GM19099 (cell line): ENCODE results near the gene NXN.
A peak's percentile ranks its signal among the peaks of the same experiment; 100 is the strongest.

ENCODE experiments used
- POLR2A ChIP-seq: IDR thresholded peaks from 3 replicates; pipeline ENCODE4 v1.6.1; 2011; ENCODE audit warnings: low read depth; ENCODE audit not compliant: insufficient read length; ENCODE audit errors: extremely low read depth

Gene NXN

DNA sequence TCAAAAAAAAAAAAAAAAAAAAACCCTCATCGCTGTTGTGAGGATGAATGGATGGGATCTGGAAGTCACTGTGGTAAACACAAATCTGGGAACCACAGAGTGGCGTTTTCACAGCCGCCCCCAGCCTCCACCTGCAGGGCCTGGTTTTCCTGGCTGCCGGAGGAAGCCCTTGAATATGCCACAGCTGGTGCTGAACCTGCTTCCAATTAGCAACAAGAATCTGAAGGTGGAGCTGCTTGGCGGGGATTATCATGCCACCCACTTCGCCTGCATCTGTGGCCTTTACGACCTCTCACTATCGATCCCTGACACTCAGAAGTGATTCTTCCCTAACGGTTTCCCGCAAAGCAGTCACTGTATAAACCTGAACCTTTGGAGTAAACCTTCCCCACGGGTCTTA lies 181.3 kb downstream of the NXN start:
- no peak for TF ChIP-seq POLR2A

- TF ChIP-seq POLR2A, result no peak
Measured at GRCh38 chr17:797236-797840, 182.2 kb downstream of the NXN start.

DNA sequence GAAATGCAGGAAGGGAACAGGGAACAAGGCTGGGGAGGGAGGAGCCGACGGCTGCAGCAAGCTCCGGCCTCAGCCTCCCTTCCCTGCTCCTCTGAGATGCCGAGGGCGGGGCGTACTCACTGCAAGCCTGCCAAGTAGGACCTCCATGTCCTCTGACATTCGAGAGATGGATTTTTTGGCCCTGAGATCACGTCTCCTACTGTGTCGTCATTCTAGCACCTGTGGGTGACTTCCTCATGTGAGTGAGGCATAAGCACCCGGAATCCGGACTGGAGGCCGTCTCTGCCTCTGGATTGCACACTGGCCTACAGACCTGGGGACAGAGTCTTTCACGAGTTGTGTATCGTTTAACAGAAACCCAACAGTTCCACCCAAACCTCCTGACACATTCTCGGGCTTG lies 183.0 kb downstream of the NXN start:
- no peak for TF ChIP-seq POLR2A

GRCh38 chr17:795721-796120 lies 183.9 kb downstream of the NXN start:
- TF ChIP-seq POLR2A, result no peak

DNA sequence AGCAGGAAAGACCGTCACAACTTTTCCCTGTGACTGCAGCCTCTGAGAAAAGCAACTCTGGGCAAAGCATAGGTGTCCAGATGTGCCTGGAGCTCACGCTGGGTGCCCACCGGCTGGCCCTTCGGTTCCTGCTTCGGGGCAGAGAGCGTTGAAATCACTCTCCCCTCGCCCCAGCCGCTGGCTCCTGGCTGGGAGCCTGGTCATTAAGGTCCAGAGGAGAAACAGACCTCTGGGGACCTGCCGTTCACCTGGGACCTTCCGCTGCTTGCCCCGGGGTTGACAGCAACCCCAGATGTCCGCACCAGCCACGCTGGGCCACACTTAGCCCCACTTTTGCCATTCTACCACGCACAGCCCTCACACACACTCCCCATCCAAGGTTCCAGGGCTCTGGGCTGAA lies 184.3 kb downstream of the NXN start:
- TF ChIP-seq POLR2A, result no peak

GRCh38 chr17:794876-795275 lies 184.7 kb downstream of the NXN start:
- no peak for TF ChIP-seq POLR2A

DNA sequence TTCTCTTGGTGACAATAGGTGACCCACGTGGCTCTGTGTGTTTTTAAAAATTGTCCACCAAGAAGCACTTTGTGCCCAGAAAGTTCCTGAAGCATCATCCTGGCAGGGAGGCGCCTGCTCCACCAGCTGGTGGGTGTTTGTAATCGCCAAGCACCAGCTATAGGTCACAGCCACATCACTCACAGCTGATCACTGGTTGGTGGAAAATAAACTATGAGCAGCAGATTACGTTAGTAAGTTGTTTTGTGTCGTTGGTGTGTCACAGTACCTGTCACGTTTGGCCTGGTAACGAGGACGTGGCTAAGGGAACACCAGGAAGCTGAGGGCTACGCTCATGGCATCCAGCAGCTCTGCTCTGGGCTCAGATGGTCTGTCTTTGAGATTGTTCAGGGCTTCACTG lies 187.3 kb downstream of the NXN start:
- no peak for TF ChIP-seq POLR2A

DNA sequence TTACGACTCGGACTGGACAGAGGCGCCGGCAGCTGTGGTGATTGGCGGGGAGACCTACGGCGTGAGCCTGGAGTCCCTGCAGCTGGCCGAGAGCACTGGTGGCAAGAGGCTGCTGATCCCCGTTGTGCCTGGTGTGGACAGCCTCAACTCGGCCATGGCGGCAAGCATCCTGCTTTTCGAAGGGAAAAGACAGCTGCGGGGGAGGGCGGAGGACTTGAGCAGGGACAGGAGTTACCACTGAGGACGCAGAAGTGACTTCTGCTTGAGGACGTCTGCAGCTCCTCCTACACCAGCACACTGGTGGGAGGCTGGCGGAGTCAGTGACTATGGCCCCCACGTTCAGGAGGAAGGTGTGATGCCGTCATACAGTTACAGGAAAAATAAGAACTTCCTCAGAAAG lies 187.7 kb downstream of the NXN start:
- no peak for TF ChIP-seq POLR2A

- TF ChIP-seq POLR2A, result no peak
Measured at GRCh38 chr17:789160-789840, 190.3 kb downstream of the NXN start.

- no peak for TF ChIP-seq POLR2A
Measured at GRCh38 chr17:788551-788950, 191.0 kb downstream of the NXN start.

GRCh38 chr17:787641-788221 lies 191.8 kb downstream of the NXN start:
- TF ChIP-seq POLR2A, result no peak

GRCh38 chr17:784143-784542 lies 195.4 kb downstream of the NXN start:
- TF ChIP-seq POLR2A, result no peak

DNA sequence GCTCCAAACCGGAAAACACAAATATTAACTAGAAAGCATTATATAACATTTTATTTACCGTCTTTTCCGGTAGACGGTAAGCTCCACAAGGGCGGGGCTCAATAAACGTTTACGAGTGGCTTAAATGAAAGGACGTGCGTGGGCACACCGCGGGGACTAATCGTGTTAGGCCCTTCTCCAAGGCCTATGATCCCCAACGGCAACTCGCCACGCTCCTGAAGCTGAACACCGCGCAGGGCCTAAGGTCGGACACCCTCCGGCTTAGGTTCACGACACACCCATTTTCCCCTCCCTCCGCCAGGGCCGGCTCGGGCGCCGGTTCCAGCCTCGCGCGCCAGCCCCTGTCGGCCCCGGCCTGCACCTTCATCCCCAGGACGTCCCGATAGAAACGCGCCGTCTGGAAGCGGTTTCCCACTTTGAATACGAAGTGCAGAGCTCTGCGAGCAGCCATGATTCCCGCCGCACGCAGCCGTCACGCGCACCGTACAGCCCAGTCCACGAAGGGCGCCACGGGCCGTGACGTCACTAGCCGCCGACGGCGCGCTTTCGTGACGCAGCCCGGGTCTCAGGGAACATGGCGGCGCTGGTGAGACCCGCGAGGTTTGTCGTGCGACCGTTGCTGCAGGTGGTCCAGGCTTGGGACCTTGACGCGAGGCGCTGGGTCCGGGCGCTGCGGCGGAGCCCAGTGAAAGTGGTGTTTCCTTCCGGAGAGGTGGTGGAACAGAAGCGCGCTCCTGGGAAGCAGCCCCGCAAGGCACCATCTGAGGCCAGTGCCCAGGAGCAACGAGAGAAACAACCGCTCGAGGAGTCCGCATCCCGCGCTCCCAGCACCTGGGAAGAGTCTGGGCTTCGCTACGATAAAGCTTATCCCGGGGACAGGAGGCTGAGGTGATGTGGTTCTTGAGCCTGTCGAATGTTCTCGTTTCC lies 197.5 kb downstream of the NXN start, which contains the start of the genes GLOD4 and MRM3:
Gene GLOD4 (minus strand): TSS at position 476 of the 927 bp plus-strand sequence. CDS start 25 bp downstream, at position 451.
Gene MRM3 (plus strand): TSS at position 549 of the 927 bp plus-strand sequence. CDS start 26 bp downstream, at position 575.
- TF ChIP-seq POLR2A, result peak; percentile 93

- no peak for TF ChIP-seq POLR2A
Measured at GRCh38 chr17:778096-778495, 201.5 kb downstream of the NXN start.

DNA sequence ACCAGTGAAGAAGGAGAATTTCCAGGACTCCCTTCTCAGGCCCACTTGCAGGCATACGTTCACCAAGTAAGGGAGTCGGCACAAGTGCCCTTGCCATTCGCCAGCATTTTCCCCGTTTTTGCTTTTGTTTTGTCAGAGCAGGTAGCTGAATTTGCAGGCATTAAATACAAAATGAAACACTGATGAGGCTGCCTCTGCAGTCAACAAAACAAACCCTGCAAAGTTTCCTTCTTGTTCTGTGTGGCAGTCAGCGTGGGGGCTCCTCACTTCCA lies 205.3 kb downstream of the NXN start:
- no peak for TF ChIP-seq POLR2A
